ENCODE measurements around the gene FAM114A1.
"Not testable (repeated sequence)": the region's sequence is repeated elsewhere in the genome, so short reads cannot be mapped to it uniquely, and the experiment has no call there.

FAM114A1 gene

GRCh38 chr4:38911257-38911656, 43.7 kb downstream of the FAM114A1 start:
- FAIRE-seq (no peak), DNase-seq (ENCODE audit: insufficient read length, low spot score) (no peak)
- TF ChIP-seq CTCF (IDR thresholded peaks at IDR 0.05; ENCODE audit: insufficient read depth, missing control alignments), result no peak

- DNase-seq (ENCODE audit: insufficient read length, low spot score), result no peak
- FAIRE-seq, result no peak
- no peak for TF ChIP-seq CTCF (IDR thresholded peaks at IDR 0.05; ENCODE audit: insufficient read depth, missing control alignments)
These were observed 47.2 kb downstream of the FAM114A1 start for GRCh38 chr4:38914854-38915253.

GRCh38 chr4:38916267-38916666, 48.7 kb downstream of the FAM114A1 start:
- FAIRE-seq; DNase-seq (ENCODE audit: insufficient read length, low spot score): not testable (repeated sequence)

GRCh38 chr4:38917481-38918025, 49.9 kb downstream of the FAM114A1 start:
- DNase-seq (ENCODE audit: insufficient read length, low spot score) (no peak), FAIRE-seq (no peak)
- TF ChIP-seq CTCF (IDR thresholded peaks at IDR 0.05; ENCODE audit: insufficient read depth, missing control alignments), result no peak

GRCh38 chr4:38919494-38919893, 51.9 kb downstream of the FAM114A1 start:
- DNase-seq (ENCODE audit: insufficient read length, low spot score) (no peak), FAIRE-seq (no peak)
- TF ChIP-seq CTCF (IDR thresholded peaks at IDR 0.05; ENCODE audit: insufficient read depth, missing control alignments), result no peak

- DNase-seq (ENCODE audit: insufficient read length, low spot score) (no peak), FAIRE-seq (no peak)
- TF ChIP-seq CTCF (IDR thresholded peaks at IDR 0.05; ENCODE audit: insufficient read depth, missing control alignments), result no peak
These were observed 52.6 kb downstream of the FAM114A1 start for GRCh38 chr4:38920186-38920585.

GRCh38 chr4:38920677-38921076, 53.1 kb downstream of the FAM114A1 start:
- no peak for DNase-seq (ENCODE audit: insufficient read length, low spot score)
- FAIRE-seq, result no peak
- TF ChIP-seq CTCF (IDR thresholded peaks at IDR 0.05; ENCODE audit: insufficient read depth, missing control alignments), result no peak

GRCh38 chr4:38921151-38921550, 53.5 kb downstream of the FAM114A1 start:
- TF ChIP-seq CTCF (IDR thresholded peaks at IDR 0.05; ENCODE audit: insufficient read depth, missing control alignments), result no peak
- DNase-seq (ENCODE audit: insufficient read length, low spot score) (no peak), FAIRE-seq (no peak)
